ENCODE results near the gene NPAS3.

Gene NPAS3

DNA sequence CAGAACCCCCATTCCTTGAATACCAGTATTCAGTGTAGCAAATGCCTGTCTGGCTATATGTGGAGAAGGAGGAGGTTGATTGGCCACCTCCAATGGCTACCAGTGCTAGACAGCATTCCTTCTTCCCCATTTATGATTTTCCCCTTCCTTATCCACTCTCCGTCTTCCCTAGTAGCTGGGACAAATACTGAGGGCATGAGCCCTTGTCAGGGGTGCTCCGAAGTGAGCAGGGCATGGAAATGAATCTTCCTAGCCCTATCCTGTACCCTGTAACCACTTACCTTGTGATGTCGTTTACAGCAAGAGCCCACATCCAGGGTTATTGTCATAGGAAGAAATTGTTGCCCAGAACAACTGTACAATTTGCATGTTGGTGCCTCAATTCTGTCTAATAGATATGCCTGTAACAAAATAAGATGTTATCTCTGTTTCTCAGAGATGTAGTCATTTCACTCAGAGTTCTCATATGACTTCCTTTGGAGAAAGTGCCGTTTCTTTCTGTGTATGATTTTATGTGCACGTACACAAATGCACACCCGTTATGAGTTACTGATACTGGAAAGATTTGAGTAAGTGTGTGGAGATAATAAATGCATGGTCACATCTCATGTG lies 588.5 kb downstream of the NPAS3 start:
- Histone ChIP-seq H3K27ac (ENCODE audit: extremely low read depth, low read depth, low read length) (no peak overlapping the region), H3K9me3 (ENCODE audit: control insufficient read depth, insufficient read depth, low read depth, low read length) (no peaks in the 10 kb centered on the region), H3K36me3 (ENCODE audit: control insufficient read depth in 2 of 2, insufficient read depth in 1 of 2, low read length in 2 of 2) (no peaks in the 10 kb centered on the region), H3K4me1 (ENCODE audit: control insufficient read depth, insufficient read depth, low read length) (no peaks in the 10 kb centered on the region), H3K4me3 (ENCODE audit: low read depth, low read length) (no peak overlapping the region)
- no peak for TF ChIP-seq ZBTB7A (tag by site-specific recombination; IDR thresholded peaks at IDR 0.05; ENCODE audit: low read depth)
- TF ChIP-seq, protein P1, sequence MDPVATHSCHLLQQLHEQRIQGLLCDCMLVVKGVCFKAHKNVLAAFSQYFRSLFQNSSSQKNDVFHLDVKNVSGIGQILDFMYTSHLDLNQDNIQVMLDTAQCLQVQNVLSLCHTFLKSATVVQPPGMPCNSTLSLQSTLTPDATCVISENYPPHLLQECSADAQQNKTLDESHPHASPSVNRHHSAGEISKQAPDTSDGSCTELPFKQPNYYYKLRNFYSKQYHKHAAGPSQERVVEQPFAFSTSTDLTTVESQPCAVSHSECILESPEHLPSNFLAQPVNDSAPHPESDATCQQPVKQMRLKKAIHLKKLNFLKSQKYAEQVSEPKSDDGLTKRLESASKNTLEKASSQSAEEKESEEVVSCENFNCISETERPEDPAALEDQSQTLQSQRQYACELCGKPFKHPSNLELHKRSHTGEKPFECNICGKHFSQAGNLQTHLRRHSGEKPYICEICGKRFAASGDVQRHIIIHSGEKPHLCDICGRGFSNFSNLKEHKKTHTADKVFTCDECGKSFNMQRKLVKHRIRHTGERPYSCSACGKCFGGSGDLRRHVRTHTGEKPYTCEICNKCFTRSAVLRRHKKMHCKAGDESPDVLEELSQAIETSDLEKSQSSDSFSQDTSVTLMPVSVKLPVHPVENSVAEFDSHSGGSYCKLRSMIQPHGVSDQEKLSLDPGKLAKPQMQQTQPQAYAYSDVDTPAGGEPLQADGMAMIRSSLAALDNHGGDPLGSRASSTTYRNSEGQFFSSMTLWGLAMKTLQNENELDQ (tag by site-specific recombination; IDR thresholded peaks at IDR 0.05; ENCODE audit: low read depth), result no peak
- TF ChIP-seq ZNF394 (tag by site-specific recombination; IDR thresholded peaks at IDR 0.05; ENCODE audit: borderline replicate concordance), result no peak
- TF ChIP-seq, protein P2, sequence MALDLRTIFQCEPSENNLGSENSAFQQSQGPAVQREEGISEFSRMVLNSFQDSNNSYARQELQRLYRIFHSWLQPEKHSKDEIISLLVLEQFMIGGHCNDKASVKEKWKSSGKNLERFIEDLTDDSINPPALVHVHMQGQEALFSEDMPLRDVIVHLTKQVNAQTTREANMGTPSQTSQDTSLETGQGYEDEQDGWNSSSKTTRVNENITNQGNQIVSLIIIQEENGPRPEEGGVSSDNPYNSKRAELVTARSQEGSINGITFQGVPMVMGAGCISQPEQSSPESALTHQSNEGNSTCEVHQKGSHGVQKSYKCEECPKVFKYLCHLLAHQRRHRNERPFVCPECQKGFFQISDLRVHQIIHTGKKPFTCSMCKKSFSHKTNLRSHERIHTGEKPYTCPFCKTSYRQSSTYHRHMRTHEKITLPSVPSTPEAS (tag by site-specific recombination; IDR thresholded peaks at IDR 0.05), result no peak
- no peak for TF ChIP-seq KLF10 (tag by site-specific recombination; IDR thresholded peaks at IDR 0.05)
- TF ChIP-seq ZNF529 (tag by site-specific recombination; IDR thresholded peaks at IDR 0.05; ENCODE audit: insufficient replicate concordance), result no peak
- no peak for TF ChIP-seq ZNF423 (tag by site-specific recombination; IDR thresholded peaks at IDR 0.05)
- no peak for TF ChIP-seq KLF1 (tag by site-specific recombination; IDR thresholded peaks at IDR 0.05)
- no peak for TF ChIP-seq ZNF302 (tag by site-specific recombination; IDR thresholded peaks at IDR 0.05; ENCODE audit: low read depth)
- no peak for TF ChIP-seq ZNF266 (tag by site-specific recombination; IDR thresholded peaks at IDR 0.05; ENCODE audit: low read depth)
- no peak for TF ChIP-seq ZFP37 (tag by site-specific recombination; IDR thresholded peaks at IDR 0.05)
- TF ChIP-seq ZNF184 (tag by site-specific recombination; IDR thresholded peaks at IDR 0.05), result no peak
- TF ChIP-seq, protein P3, sequence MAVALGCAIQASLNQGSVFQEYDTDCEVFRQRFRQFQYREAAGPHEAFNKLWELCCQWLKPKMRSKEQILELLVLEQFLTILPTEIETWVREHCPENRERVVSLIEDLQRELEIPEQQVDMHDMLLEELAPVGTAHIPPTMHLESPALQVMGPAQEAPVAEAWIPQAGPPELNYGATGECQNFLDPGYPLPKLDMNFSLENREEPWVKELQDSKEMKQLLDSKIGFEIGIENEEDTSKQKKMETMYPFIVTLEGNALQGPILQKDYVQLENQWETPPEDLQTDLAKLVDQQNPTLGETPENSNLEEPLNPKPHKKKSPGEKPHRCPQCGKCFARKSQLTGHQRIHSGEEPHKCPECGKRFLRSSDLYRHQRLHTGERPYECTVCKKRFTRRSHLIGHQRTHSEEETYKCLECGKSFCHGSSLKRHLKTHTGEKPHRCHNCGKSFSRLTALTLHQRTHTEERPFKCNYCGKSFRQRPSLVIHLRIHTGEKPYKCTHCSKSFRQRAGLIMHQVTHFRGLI (tag by site-specific recombination; IDR thresholded peaks at IDR 0.05), result no peak
- no peak for TF ChIP-seq ZFP69B (tag by site-specific recombination; IDR thresholded peaks at IDR 0.05)
- TF ChIP-seq ZNF629 (tag by site-specific recombination; IDR thresholded peaks at IDR 0.05), result no peak
- no peak for TF ChIP-seq ZNF138 (tag by site-specific recombination; IDR thresholded peaks at IDR 0.05; ENCODE audit: borderline replicate concordance)
- no peak for TF ChIP-seq ZFP3 (tag by site-specific recombination; IDR thresholded peaks at IDR 0.05; ENCODE audit: low read depth)
- TF ChIP-seq, protein P4, sequence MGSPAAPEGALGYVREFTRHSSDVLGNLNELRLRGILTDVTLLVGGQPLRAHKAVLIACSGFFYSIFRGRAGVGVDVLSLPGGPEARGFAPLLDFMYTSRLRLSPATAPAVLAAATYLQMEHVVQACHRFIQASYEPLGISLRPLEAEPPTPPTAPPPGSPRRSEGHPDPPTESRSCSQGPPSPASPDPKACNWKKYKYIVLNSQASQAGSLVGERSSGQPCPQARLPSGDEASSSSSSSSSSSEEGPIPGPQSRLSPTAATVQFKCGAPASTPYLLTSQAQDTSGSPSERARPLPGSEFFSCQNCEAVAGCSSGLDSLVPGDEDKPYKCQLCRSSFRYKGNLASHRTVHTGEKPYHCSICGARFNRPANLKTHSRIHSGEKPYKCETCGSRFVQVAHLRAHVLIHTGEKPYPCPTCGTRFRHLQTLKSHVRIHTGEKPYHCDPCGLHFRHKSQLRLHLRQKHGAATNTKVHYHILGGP (tag by site-specific recombination; IDR thresholded peaks at IDR 0.05), result no peak
- ChIA-PET POLR2A (no interaction called here), CTCF (no interaction called here)

DNA sequence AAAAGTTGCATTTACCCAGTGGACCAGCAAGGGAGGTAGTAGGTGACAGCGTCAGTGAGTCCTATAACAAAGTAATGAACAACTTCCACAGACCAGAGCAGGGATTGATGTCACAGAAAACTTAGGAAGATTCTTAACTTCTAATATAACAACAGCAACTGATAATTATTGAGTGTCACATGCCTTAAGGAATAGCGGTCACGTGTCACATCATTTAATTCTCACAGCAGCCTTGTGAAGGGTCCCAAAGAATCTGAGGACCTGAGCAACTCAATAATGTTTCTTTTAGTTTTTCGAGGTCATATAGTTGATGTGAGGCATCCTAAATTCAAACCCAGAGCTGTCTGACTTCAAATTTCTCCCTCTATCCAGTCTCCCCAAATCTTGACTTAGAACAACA lies 590.0 kb downstream of the NPAS3 start:
- H3K9me3 ChIP-seq (ENCODE audit: control insufficient read depth, insufficient read depth, low read depth, low read length), result no peaks in the 10 kb centered on the region
- CTCF ChIA-PET, result no interaction called here
- no peak overlapping the region for H3K27ac ChIP-seq (ENCODE audit: extremely low read depth, low read depth, low read length)
- no peaks in the 10 kb centered on the region for H3K36me3 ChIP-seq (ENCODE audit: control insufficient read depth in 2 of 2, insufficient read depth in 1 of 2, low read length in 2 of 2)
- POLR2A ChIA-PET, result no interaction called here
- TF ChIP-seq ZNF10 (tag by site-specific recombination; IDR thresholded peaks at IDR 0.05) (0 out of 2 replicates have a peak, but pooled peaks have one; percentile 10), ZNF549 (tag by site-specific recombination; IDR thresholded peaks at IDR 0.05) (no peak)
- no peak overlapping the region for H3K4me3 ChIP-seq (ENCODE audit: low read depth, low read length)
- H3K4me1 ChIP-seq (ENCODE audit: control insufficient read depth, insufficient read depth, low read length), result no peaks in the 10 kb centered on the region
